ENCODE data around the gene PFDN4.
A peak's percentile ranks its signal among the peaks of the same experiment; 100 is the strongest.

The PFDN4 gene

DNA sequence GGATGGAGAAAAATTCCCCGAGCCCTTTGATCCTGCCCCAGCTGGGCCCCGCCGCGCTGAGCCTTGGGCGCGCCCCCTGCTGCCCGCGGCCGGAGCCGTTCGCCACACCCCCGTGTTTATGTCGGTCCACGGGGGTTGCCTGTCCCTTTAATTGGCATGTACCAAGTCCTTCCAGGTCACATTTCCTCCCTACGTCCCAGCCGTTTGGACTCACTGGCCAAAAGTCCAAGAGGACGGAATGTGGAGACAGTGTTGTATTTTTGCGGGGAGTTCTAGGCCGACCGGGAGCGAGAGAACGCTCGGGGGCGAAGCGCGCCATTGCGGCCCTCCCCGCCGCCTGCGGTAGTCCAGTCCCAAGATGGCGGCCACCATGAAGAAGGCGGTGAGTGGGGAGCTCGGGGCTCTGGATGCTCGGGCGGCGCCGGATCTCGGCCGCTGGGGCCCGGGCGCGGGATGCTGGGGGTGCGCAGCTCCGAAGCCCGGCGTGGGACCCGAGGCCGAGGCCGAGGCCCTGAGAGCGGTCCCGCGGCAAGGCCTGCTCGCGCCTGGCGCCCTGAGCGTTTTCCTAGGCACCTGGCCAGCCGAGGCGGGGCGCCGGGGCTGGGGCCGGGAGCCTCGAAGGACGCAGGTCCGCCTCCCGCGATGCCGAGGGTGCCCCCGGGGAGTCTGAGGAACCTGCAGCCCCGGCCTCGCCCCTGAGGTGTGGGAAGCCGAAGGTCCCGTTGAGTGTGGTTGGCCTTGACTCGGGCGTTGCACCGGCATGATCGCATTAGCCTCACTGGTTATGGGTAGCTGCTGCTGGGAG, at the start of gene PFDN4:
PFDN4 (plus strand) TSS at position 345 of the 805 bp plus-strand sequence; CDS start at position 359, 14 bp downstream.
- peak; percentile 100 for DNase-seq (ENCODE audit: low spot score)

DNA sequence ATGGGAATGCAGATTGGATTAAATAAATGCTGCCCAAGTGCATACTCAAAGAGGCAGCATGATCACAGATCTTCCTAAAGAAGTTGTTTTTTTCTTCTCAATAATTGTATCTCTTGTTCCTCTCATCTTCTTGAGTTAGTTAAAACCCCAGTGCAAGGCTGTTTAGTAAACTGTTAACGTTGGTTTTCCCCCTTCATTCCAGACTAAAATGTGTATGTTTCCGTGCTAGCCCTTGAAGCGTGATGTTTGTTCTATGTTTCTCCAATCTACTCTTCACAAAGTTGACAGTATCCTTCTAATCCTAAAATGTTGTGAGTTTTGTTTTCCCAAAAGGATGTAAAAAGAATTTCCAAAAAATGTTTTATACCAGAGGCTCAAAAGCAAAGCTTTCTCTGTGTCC, 49.7 kb upstream of the PFDN4 start:
- no peak for DNase-seq (ENCODE audit: low spot score)

GRCh38 chr20:54158856-54159418, 49.0 kb upstream of the PFDN4 start:
- DNase-seq (ENCODE audit: low spot score) = no peak

DNA sequence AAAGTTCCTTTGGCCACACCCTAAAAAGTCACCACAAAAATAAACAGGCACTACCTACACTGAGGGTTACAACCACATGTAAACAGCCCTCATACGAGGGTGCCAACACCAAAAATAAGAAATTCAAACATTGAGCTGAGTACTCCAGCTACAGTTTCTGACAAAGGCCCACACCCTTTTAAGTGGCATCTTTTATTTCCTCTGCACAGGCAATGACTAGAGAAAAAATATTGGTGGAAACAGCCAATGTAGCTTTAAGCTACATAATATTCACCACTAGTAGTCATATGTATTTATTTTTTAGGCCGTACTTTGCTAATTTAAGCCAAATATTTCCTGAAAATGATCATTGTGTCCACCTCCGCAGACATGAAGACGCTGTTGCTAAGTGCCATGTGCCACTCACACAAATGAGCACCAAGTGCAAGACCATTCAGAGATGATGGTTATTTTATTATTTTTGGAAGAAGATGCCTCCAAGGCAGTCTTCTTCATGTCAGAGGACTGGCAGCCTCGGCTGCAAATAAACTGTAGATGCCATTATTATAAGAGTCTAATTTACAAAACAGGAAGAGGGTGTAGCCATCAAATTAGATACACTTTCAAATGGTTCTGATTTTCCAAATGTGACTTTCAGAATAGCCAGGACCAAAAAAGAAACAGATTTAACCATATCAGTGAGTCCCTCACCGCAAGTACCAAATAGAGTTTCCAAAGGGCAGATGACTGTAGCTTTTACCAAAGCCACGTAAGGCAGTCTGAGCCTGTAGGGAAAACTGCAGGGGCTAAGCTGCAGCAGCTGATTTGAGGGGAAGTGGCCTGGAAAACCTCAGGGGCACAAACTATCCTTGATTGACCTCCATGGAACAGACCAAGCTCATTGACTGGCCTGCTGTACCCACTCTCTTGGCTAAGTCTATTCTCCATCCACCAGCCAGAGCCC, 47.6 kb upstream of the PFDN4 start:
- DNase-seq (ENCODE audit: low spot score) = no peak

- no peak for DNase-seq (ENCODE audit: low spot score)
Observed at GRCh38 chr20:54161008-54161820, 46.7 kb upstream of the PFDN4 start.

- no peak for DNase-seq (ENCODE audit: low spot score)
Observed at GRCh38 chr20:54161821-54162149, 46.1 kb upstream of the PFDN4 start.

DNA sequence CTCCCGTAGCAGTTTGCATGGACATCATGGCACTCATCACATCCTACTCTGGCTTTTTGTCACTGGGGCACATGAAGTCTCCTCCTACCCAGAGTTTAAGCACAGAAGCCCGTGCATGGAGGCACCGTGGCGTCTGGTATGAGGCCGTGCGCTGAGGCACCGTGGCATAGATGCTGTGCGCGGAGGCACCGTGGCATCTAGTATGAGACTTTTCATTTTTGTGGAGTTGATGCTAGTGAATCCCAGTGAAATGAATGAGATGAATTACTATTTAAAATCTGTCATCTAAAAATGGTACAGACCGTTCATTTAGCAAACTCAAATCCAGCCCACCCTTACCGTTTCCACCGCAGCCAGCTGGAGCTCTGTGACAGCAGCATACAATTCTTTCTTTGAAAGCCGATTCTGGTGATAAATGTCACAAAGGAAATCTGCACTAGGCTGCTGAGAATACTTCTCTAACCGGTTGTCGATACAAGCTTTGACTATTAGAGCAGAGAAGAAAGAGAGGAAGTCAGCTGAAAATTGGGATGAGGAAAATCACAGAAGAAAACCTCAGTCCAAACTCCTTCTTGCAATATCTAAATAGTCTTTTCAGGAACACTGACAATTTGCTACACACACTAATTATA, 45.4 kb upstream of the PFDN4 start:
- no peak for DNase-seq (ENCODE audit: low spot score)

GRCh38 chr20:54163402-54163801, 44.5 kb upstream of the PFDN4 start:
- DNase-seq (ENCODE audit: low spot score) = no peak

DNA sequence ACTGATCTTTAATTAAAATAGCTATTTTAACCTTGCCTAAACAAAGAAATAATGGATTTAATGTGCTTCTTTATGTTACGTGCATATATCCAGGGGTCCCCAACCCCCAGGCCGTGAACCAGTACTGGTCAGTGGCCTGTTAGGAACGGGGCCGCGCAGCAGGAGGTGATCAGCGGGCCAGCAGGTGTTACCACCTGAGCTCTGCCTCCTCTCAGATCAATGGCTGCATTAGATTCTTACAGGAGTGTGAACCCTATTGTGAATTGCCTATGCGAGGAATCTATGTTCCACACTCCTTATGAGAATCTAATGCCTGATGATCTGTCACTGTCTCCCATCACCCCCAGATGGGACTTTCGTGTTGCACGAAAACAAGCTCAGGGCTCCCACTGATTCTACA, 42.9 kb upstream of the PFDN4 start:
- no peak for DNase-seq (ENCODE audit: low spot score)

DNA sequence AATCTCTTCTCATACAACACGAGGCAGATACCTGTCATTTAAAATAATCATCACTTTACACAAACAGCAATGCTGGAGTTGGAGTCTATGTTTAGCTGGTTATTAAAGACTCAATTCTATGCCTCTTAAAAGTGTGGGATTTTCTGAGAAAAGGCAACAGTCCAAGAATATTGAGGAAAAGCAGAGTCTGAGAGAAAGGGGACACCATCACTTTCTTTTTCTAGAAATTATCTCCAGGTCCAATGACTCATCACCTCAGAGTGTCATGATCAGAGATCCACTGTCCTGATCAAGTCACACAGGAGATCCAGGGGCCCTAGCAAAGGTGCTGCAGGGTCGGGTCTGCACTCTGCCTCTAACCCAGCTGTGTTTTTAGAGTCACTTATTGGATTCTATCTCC, 42.1 kb upstream of the PFDN4 start:
- DNase-seq (ENCODE audit: low spot score) = no peak

DNA sequence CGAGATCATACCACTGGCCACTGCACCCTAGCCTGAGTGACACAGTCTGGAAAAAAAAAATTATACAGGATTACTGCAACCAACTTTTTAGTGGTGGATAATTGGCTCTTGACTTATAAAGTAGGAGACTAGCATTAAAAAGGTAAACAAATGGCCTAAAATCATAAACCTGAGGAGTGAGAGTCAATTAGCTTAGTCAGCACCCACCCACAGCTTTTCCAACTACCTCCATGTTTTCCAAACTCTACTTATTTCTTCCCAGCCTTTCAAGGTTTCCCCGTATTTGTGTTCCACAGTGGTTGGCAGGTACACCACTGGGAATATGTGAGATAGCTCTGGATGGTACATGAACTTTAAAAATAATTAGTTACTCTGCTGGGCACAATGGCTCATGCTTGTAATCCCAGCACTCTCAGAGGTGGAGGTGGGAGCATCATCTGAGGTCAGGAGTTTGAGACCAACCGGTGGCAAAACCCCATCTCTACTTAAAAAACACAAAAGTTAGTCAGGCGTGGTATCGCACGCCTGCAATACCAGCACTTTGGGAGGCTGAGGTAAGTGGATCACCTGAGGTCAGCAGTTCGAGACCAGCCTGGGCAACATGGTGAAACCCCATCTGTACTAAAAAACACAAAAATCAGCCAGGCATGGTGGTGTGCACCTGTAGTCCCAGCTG, 40.8 kb upstream of the PFDN4 start:
- DNase-seq (ENCODE audit: low spot score) = no peak

GRCh38 chr20:54167909-54168872, 39.7 kb upstream of the PFDN4 start:
- DNase-seq (ENCODE audit: low spot score) = peak; percentile 45

DNA sequence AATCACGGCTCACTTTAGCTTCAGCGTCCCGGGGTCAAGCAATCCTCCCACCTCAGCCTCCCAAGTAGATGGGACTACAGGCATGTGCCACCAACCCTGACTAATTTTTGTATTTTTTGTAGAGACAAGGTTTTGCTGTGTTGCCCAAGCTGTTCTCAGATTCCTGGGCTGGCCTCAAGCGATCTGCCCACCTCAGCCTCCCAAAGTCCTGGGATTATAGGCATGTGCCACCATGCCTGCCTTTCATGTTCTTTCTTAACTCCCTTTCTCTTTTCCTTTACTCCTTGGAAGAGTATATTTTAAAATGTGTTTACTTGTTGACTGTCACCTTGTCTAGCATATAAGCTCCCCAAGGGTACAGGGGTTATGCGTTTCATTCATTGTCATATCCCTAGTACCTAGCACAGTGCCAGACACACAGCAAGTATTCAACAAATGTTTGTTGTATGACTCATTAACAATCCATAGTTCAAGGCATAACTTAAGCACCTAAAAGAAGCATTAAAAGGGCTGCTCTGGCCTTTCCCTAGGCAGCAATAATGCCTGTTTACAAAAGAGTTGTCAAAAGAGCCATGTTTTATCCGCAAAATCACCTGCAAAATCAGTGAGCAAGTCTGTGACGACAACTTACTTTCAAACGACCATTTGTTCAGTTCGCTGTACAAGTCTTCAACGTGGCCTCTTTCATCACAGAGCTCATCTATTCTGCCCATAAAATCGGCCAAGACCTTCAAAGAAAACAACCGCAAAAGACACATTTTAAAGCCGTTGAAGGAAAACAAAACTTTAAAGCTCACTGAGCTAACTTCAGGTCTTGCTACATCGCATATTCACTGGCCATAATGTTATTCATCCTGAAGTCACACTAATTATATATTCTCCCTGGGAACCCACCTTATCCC, 38.7 kb upstream of the PFDN4 start:
- DNase-seq (ENCODE audit: low spot score) = no peak

DNA sequence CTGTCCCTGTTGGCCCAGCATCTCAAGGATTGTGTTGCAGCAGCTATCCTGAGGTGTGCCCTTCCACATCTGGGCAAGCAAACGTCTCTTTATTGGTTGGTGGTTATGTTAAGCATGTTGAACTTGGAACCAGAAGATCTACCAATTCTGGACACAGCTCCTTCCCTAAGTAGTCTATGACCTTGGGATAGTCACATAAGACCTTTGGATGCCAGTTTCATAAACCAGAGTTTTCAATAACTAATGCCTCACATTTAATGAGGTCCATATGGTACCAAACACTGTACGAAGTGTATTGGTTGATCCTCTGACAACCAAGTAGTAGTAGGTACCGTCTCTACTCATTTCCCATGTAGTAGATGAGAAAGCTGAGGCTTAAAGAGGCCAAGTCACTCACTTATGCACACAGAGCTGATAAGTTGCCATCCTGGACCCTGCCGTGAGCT, 37.8 kb upstream of the PFDN4 start:
- no peak for DNase-seq (ENCODE audit: low spot score)

DNA sequence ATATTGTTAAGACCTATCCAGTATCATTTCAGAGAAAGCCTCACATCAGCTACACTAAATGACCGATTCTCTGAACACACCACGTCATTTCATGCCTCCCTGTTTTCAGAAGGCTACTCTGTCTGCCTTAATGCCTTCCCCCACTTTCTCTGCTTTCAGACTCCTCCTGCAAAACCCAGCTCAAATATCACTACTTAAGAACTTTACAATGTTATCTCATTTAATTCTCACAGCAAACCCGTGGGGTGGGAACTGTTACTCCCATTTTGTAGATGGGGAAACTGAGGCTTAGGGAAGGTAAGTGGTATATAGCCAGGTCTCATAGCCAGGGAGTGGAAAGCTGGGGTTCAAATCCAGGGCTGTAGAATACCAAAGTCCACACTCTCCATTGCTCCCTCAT, 36.9 kb upstream of the PFDN4 start:
- no peak for DNase-seq (ENCODE audit: low spot score)

DNA sequence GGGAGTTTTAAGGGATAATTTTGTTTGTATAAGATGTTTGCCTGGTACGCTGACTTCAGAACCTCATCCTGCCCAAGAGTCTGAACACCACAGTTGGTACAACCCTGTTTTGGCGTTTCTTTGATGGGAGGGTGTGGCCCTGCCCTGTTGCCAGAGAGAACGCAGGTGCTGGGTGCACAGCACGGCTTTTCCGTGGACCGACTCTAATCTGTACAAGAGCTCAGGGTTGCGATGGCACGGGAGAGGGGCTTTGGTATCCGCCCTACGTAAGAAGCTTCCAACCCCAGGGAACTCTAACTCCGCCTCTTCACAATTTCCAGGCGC, 35.4 kb upstream of the PFDN4 start:
- peak; percentile 47 for DNase-seq (ENCODE audit: low spot score)

- peak; percentile 36 for DNase-seq (ENCODE audit: low spot score)
Observed at GRCh38 chr20:54172856-54173652, 34.8 kb upstream of the PFDN4 start.

Data from HuH-7.5 (cell line).